IPS-18c (cell line): ENCODE measurements around the gene HIGD2B.
"Not testable (repeated sequence)": the region's sequence is repeated elsewhere in the genome, so short reads cannot be mapped to it uniquely, and the experiment has no call there.

Source experiments
- H3K4me3 ChIP-seq: 2 replicates; pipeline ENCODE4 v1.7.0; 2013; ENCODE audit warnings: low read depth, mild to moderate bottlenecking, low read length, moderate library complexity; ENCODE audit not compliant: insufficient read depth
- H3K9me3 ChIP-seq: one replicate; pipeline ENCODE4 v1.6.1; 2013; ENCODE audit warnings: mild to moderate bottlenecking, low read length, moderate library complexity; ENCODE audit not compliant: control insufficient read depth, insufficient read depth

HIGD2B gene

GRCh38 chr15:72685925-72686794 lies at the start of gene HIGD2B, which contains the start of gene BBS4:
HIGD2B (minus strand) TSS chr15:72686182; CDS start chr15:72676374, 9,808 bp downstream.
BBS4 (plus strand) TSS chr15:72686207; CDS start chr15:72686228, 21 bp downstream.
- no peaks in the 10 kb centered on the region for H3K9me3 ChIP-seq
- peak within 1 kb of the TSS; percentile 87 for H3K4me3 ChIP-seq

- no peaks in the 10 kb centered on the region for H3K9me3 ChIP-seq
- no peak overlapping the region for H3K4me3 ChIP-seq
Observed at GRCh38 chr15:72735111-72735510, 49.1 kb upstream of the HIGD2B start.

- H3K4me3 ChIP-seq = no peak overlapping the region
- H3K9me3 ChIP-seq = no peaks in the 10 kb centered on the region
Observed at GRCh38 chr15:72733941-72734738, 48.2 kb upstream of the HIGD2B start.

GRCh38 chr15:72732516-72732915 lies 46.5 kb upstream of the HIGD2B start:
- Histone ChIP-seq H3K4me3 (no peak overlapping the region), H3K9me3 (no peaks in the 10 kb centered on the region)

- Histone ChIP-seq H3K4me3 (no peak overlapping the region), H3K9me3 (no peaks in the 10 kb centered on the region)
Observed at GRCh38 chr15:72732086-72732485, 46.1 kb upstream of the HIGD2B start.

GRCh38 chr15:72728821-72729220 lies 42.8 kb upstream of the HIGD2B start:
- Histone ChIP-seq H3K9me3 (no peaks in the 10 kb centered on the region), H3K4me3 (no peak overlapping the region)

- H3K9me3 ChIP-seq, H3K4me3 ChIP-seq: not testable (repeated sequence)
Observed at GRCh38 chr15:72728249-72728648, 42.3 kb upstream of the HIGD2B start.

GRCh38 chr15:72727154-72727553 lies 41.2 kb upstream of the HIGD2B start:
- H3K4me3 ChIP-seq = no peak overlapping the region
- no peaks in the 10 kb centered on the region for H3K9me3 ChIP-seq

- H3K9me3 ChIP-seq, H3K4me3 ChIP-seq: not testable (repeated sequence)
Observed at GRCh38 chr15:72725851-72726250, 39.9 kb upstream of the HIGD2B start.

- Histone ChIP-seq H3K4me3 (no peak overlapping the region), H3K9me3 (no peaks in the 10 kb centered on the region)
Observed at GRCh38 chr15:72725446-72725845, 39.5 kb upstream of the HIGD2B start.

GRCh38 chr15:72724028-72724427 lies 38.0 kb upstream of the HIGD2B start:
- no peaks in the 10 kb centered on the region for H3K9me3 ChIP-seq

GRCh38 chr15:72722071-72722696 lies 36.2 kb upstream of the HIGD2B start:
- H3K9me3 ChIP-seq = no peaks in the 10 kb centered on the region
- no peak overlapping the region for H3K4me3 ChIP-seq

More at GRCh38 chr15:72724028-72724427, 38.0 kb upstream of the HIGD2B start:
- H3K4me3 ChIP-seq = no peak overlapping the region

- H3K4me3 ChIP-seq, H3K9me3 ChIP-seq: not testable (repeated sequence)
Observed at GRCh38 chr15:72708551-72709303, 22.7 kb upstream of the HIGD2B start.

- Histone ChIP-seq H3K9me3 (peaks cover 2% of the 10 kb centered on the region), H3K4me3 (no peak overlapping the region)
Observed at GRCh38 chr15:72706266-72706665, 20.3 kb upstream of the HIGD2B start.

- H3K9me3 ChIP-seq = no peaks in the 10 kb centered on the region
- no peak overlapping the region for H3K4me3 ChIP-seq
Observed at GRCh38 chr15:72700076-72700475, 14.1 kb upstream of the HIGD2B start.

- Histone ChIP-seq H3K9me3 (no peaks in the 10 kb centered on the region), H3K4me3 (no peak overlapping the region)
Observed at GRCh38 chr15:72698938-72699337, 13.0 kb upstream of the HIGD2B start.

- Histone ChIP-seq H3K4me3 (no peak overlapping the region), H3K9me3 (no peaks in the 10 kb centered on the region)
Observed at GRCh38 chr15:72690938-72691337, 5.0 kb upstream of the HIGD2B start.
